Endothelial cell of umbilical vein (primary cell): ENCODE data around the gene FKBP6.
"Not testable (repeated sequence)": the region's sequence is repeated elsewhere in the genome, so short reads cannot be mapped to it uniquely, and the experiment has no call there.

Source experiments
- EZH2 ChIP-seq: IDR thresholded peaks from 2 replicates; pipeline ENCODE4 v1.6.1; 2012; ENCODE audit warnings: borderline replicate concordance, low read depth, mild to moderate bottlenecking, moderate library complexity, low read length, inconsistent platforms; ENCODE audit not compliant: severe bottlenecking
- FOS ChIP-seq: IDR thresholded peaks from 2 replicates; pipeline ENCODE4 v1.6.1; 2011; ENCODE audit warnings: mild to moderate bottlenecking, low read length, moderate library complexity, borderline replicate concordance; ENCODE audit not compliant: insufficient read depth
- MYC ChIP-seq: IDR thresholded peaks from one replicate; pipeline ENCODE4 v1.6.1; 2011; ENCODE audit warnings: mild to moderate bottlenecking, low read depth, low read length
- POLR2A ChIP-seq: IDR thresholded peaks from 2 replicates; pipeline ENCODE4 v1.6.1; 2012; ENCODE audit warnings: low read depth, mild to moderate bottlenecking, control low read depth, low read length
- POLR2AphosphoS5 ChIP-seq: IDR thresholded peaks from 2 replicates; pipeline ENCODE4 v1.6.1; 2012; ENCODE audit warnings: low read depth, mild to moderate bottlenecking, control low read depth, low read length, moderate library complexity; ENCODE audit not compliant: insufficient read depth
- TF ChIP-seq, protein P1 (sequence below), 2 donors: IDR thresholded peaks; 1 replicate in 1 of 2; 2 replicates in 1 of 2; pipeline ENCODE4 v1.5.1; 2011; ENCODE audit warnings: low read length in 2 of 2, mild to moderate bottlenecking in 2 of 2, moderate library complexity in 2 of 2, control low read depth in 1 of 2, inconsistent platforms in 1 of 2, low read depth in 1 of 2; ENCODE audit not compliant: insufficient read depth in 1 of 2; ENCODE audit errors: extremely low read depth in 1 of 2
- TF ChIP-seq, protein P2 (sequence below): IDR thresholded peaks from 2 replicates; pipeline ENCODE4 v1.6.1; 2011; ENCODE audit not compliant: insufficient read depth, insufficient read length

DNA sequence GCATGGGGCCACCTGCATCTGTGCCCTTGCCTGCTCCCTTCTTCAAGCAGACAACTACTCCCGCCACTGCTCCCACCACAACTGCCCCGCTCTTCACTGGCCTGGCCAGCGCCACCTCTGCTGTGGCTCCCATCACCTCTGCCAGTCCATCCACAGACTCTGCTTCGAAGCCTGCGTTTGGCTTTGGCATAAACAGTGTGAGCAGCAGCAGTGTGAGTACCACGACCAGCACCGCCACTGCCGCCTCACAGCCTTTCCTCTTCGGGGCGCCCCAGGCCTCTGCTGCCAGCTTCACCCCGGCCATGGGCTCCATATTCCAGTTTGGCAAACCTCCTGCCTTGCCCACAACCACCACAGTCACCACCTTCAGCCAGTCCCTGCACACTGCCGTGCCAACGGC, 30.7 kb upstream of the FKBP6 start:
- TF ChIP-seq, protein P1, sequence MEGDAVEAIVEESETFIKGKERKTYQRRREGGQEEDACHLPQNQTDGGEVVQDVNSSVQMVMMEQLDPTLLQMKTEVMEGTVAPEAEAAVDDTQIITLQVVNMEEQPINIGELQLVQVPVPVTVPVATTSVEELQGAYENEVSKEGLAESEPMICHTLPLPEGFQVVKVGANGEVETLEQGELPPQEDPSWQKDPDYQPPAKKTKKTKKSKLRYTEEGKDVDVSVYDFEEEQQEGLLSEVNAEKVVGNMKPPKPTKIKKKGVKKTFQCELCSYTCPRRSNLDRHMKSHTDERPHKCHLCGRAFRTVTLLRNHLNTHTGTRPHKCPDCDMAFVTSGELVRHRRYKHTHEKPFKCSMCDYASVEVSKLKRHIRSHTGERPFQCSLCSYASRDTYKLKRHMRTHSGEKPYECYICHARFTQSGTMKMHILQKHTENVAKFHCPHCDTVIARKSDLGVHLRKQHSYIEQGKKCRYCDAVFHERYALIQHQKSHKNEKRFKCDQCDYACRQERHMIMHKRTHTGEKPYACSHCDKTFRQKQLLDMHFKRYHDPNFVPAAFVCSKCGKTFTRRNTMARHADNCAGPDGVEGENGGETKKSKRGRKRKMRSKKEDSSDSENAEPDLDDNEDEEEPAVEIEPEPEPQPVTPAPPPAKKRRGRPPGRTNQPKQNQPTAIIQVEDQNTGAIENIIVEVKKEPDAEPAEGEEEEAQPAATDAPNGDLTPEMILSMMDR (IDR thresholded peaks at IDR 0.05; ENCODE audit: extremely low read depth in 1 of 2, insufficient read depth in 1 of 2, low read depth in 1 of 2, low read length in 2 of 2): not testable (repeated sequence)
- not testable (repeated sequence) for TF ChIP-seq POLR2A, EZH2, MYC, POLR2AphosphoS5, FOS
- TF ChIP-seq, protein P2, sequence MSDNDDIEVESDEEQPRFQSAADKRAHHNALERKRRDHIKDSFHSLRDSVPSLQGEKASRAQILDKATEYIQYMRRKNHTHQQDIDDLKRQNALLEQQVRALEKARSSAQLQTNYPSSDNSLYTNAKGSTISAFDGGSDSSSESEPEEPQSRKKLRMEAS: not testable (repeated sequence)
